ENCODE data around the gene NFATC2.

NFATC2 gene

GRCh38 chr20:51535674-51536073, 6.8 kb downstream of the NFATC2 start:
- no peak for DNase-seq

- DNase-seq, result no peak
These were observed 7.5 kb downstream of the NFATC2 start for GRCh38 chr20:51535075-51535386.

- DNase-seq, result no peak
These were observed 9.0 kb downstream of the NFATC2 start for GRCh38 chr20:51533291-51534172.

- DNase-seq, result no peak
These were observed 9.8 kb downstream of the NFATC2 start for GRCh38 chr20:51532577-51533191.

- DNase-seq, result no peak
These were observed 10.6 kb downstream of the NFATC2 start for GRCh38 chr20:51531712-51532456.

- DNase-seq, result peak; percentile 63
These were observed 11.3 kb downstream of the NFATC2 start for GRCh38 chr20:51531141-51531710.

GRCh38 chr20:51529758-51530157, 12.8 kb downstream of the NFATC2 start:
- no peak for DNase-seq

- DNase-seq, result no peak
These were observed 13.3 kb downstream of the NFATC2 start for GRCh38 chr20:51529081-51529681.

GRCh38 chr20:51528263-51529027, 14.1 kb downstream of the NFATC2 start:
- no peak for DNase-seq

GRCh38 chr20:51526754-51527153, 15.8 kb downstream of the NFATC2 start:
- peak; percentile 18 for DNase-seq

- DNase-seq, result peak; percentile 71
These were observed 16.4 kb downstream of the NFATC2 start for GRCh38 chr20:51526106-51526470.

GRCh38 chr20:51525241-51526105, 17.0 kb downstream of the NFATC2 start:
- no peak for DNase-seq

- DNase-seq, result no peak
These were observed 19.1 kb downstream of the NFATC2 start for GRCh38 chr20:51523276-51524013.

- no peak for DNase-seq
These were observed 20.3 kb downstream of the NFATC2 start for GRCh38 chr20:51522207-51522606.

- DNase-seq, result no peak
These were observed 24.7 kb downstream of the NFATC2 start for GRCh38 chr20:51517839-51518238.

- DNase-seq, result no peak
These were observed 25.7 kb downstream of the NFATC2 start for GRCh38 chr20:51516855-51517254.

- DNase-seq, result no peak
These were observed 27.7 kb downstream of the NFATC2 start for GRCh38 chr20:51514836-51515235.

- DNase-seq, result no peak
These were observed 28.3 kb downstream of the NFATC2 start for GRCh38 chr20:51514249-51514648.

GRCh38 chr20:51513545-51513944, 29.0 kb downstream of the NFATC2 start:
- DNase-seq, result no peak

GRCh38 chr20:51512645-51513044, 29.9 kb downstream of the NFATC2 start:
- DNase-seq, result no peak
